Mesendoderm (in vitro differentiated cells): ENCODE measurements around the gene DNAJC13.

Source experiments
- DNase-seq: peaks from one replicate; pipeline ENCODE4 v3.0.0; 2013
- H2AK5ac ChIP-seq: 2 replicates; pipeline ENCODE4 v1.6.1; 2013; ENCODE audit warnings: low read length, inconsistent platforms
- H2BK120ac ChIP-seq: 2 replicates; pipeline ENCODE4 v1.6.1; 2013; ENCODE audit warnings: low read depth, mild to moderate bottlenecking, low read length, moderate library complexity, mixed read lengths
- H2BK15ac ChIP-seq: replicated peaks from 2 replicates; pipeline ENCODE4 v1.6.1; 2013; ENCODE audit warnings: low read depth, mild to moderate bottlenecking, moderate library complexity
- H2BK5ac ChIP-seq: 2 replicates; pipeline ENCODE4 v1.6.1; 2013; ENCODE audit warnings: low read length, inconsistent platforms
- H3K18ac ChIP-seq: 2 replicates; pipeline ENCODE4 v1.6.1; 2013; ENCODE audit warnings: mild to moderate bottlenecking, low read length, mixed read lengths
- H3K23ac ChIP-seq: one replicate; pipeline ENCODE4 v1.6.1; 2013; ENCODE audit warnings: low read length
- H3K27ac ChIP-seq: 2 replicates; pipeline ENCODE4 v1.5.1; 2013; ENCODE audit warnings: low read depth, mild to moderate bottlenecking, inconsistent platforms, low read length, moderate library complexity
- H3K27me3 ChIP-seq: 2 replicates; pipeline ENCODE4 v1.6.1; 2013; ENCODE audit warnings: low read length, control low read depth, mild to moderate bottlenecking, inconsistent platforms; ENCODE audit not compliant: insufficient read depth, poor library complexity
- H3K36me3 ChIP-seq: 2 replicates; pipeline ENCODE4 v1.6.1; 2013; ENCODE audit warnings: low read length, inconsistent platforms; ENCODE audit not compliant: control insufficient read depth, insufficient read depth
- H3K4ac ChIP-seq: one replicate; pipeline ENCODE4 v1.6.1; 2013; ENCODE audit warnings: low read depth, mild to moderate bottlenecking, low read length, moderate library complexity
- H3K4me1 ChIP-seq: 2 replicates; pipeline ENCODE4 v1.6.1; 2013; ENCODE audit warnings: low read depth, low read length, inconsistent platforms; ENCODE audit not compliant: control insufficient read depth
- H3K4me2 ChIP-seq: 2 replicates; pipeline ENCODE4 v1.6.1; 2013; ENCODE audit warnings: low read length
- H3K4me3 ChIP-seq: 2 replicates; pipeline ENCODE4 v1.5.1; 2013; ENCODE audit warnings: mild to moderate bottlenecking, low read length
- H3K56ac ChIP-seq: one replicate; pipeline ENCODE4 v1.6.1; 2013; ENCODE audit warnings: low read length
- H3K79me1 ChIP-seq: 2 replicates; pipeline ENCODE4 v1.6.1; 2013; ENCODE audit warnings: low read length, inconsistent platforms
- H3K79me2 ChIP-seq: 2 replicates; pipeline ENCODE4 v1.6.1; 2013; ENCODE audit warnings: mild to moderate bottlenecking, low read length; ENCODE audit not compliant: control insufficient read depth, insufficient read depth
- H3K9ac ChIP-seq: 2 replicates; pipeline ENCODE4 v1.6.1; 2013; ENCODE audit warnings: low read length, inconsistent platforms
- H4K5ac ChIP-seq: one replicate; pipeline ENCODE4 v1.6.1; 2013; ENCODE audit warnings: low read length
- H4K8ac ChIP-seq: one replicate; pipeline ENCODE4 v1.6.1; 2013; ENCODE audit warnings: low read depth, mild to moderate bottlenecking, control low read depth, low read length, moderate library complexity
- WGBS: extraction: QIAGEN DNeasy Blood & Tissue Kit; methylation state at CpG from one replicate; pipeline ENCODE4 v1.1.7; 2013; ENCODE audit warnings: low lambda C conversion rate, missing lambda C conversion rate; ENCODE audit not compliant: insufficient coverage; ENCODE audit errors: extremely low coverage; 5-methylcytosine and 5-hydroxymethylcytosine counted together

Gene DNAJC13

GRCh38 chr3:132378846-132379245 lies 38.5 kb upstream of the DNAJC13 start:
- Histone ChIP-seq H3K4me3 (no peak overlapping the region), H3K79me2 (no peaks in the 10 kb centered on the region), H3K18ac (no peak overlapping the region), H3K56ac (no peak overlapping the region), H3K79me1 (no peaks in the 10 kb centered on the region), H4K8ac (no peak overlapping the region), H4K5ac (no peak overlapping the region), H2AK5ac (no peak overlapping the region), H3K4ac (no peak overlapping the region), H3K4me1 (no peaks in the 10 kb centered on the region), H3K9ac (no peak overlapping the region), H3K27ac (no peak overlapping the region), H3K36me3 (no peaks in the 10 kb centered on the region), H3K4me2 (no peak overlapping the region), H2BK120ac (no peak overlapping the region), H3K27me3 (no peaks in the 10 kb centered on the region), H3K23ac (no peak overlapping the region), H2BK15ac (no peak overlapping the region), H2BK5ac (no peak overlapping the region)
- WGBS = no CpG with 5 or more reads among the region's 2 CpGs
- no peak for DNase-seq

GRCh38 chr3:132380920-132381319 lies 36.4 kb upstream of the DNAJC13 start:
- no peaks in the 10 kb centered on the region for H3K27me3 ChIP-seq

GRCh38 chr3:132381348-132381944 lies 35.9 kb upstream of the DNAJC13 start:
- Histone ChIP-seq H2AK5ac (no peak overlapping the region), H4K8ac (no peak overlapping the region), H3K79me2 (no peaks in the 10 kb centered on the region), H4K5ac (no peak overlapping the region), H2BK15ac (no peak overlapping the region), H3K4me1 (no peaks in the 10 kb centered on the region), H2BK120ac (no peak overlapping the region), H3K9ac (no peak overlapping the region), H3K4me2 (no peak overlapping the region), H3K4ac (no peak overlapping the region), H2BK5ac (no peak overlapping the region), H3K79me1 (no peaks in the 10 kb centered on the region), H3K23ac (no peak overlapping the region), H3K18ac (no peak overlapping the region), H3K36me3 (no peaks in the 10 kb centered on the region), H3K27ac (no peak overlapping the region), H3K27me3 (no peaks in the 10 kb centered on the region), H3K56ac (peak overlapping the region; percentile 69), H3K4me3 (no peak overlapping the region)
- no peak for DNase-seq
- no CpG with 5 or more reads among the region's 14 CpGs for WGBS

More at GRCh38 chr3:132380920-132381319, 36.4 kb upstream of the DNAJC13 start:
- Histone ChIP-seq H3K27ac (no peak overlapping the region), H3K4me3 (no peak overlapping the region), H3K23ac (no peak overlapping the region), H3K4me2 (no peak overlapping the region), H2AK5ac (no peak overlapping the region), H3K56ac (no peak overlapping the region), H3K79me1 (no peaks in the 10 kb centered on the region), H3K18ac (no peak overlapping the region), H3K4ac (no peak overlapping the region), H3K4me1 (no peaks in the 10 kb centered on the region), H4K5ac (no peak overlapping the region), H2BK5ac (no peak overlapping the region), H2BK120ac (no peak overlapping the region), H3K79me2 (no peaks in the 10 kb centered on the region), H4K8ac (no peak overlapping the region), H3K36me3 (no peaks in the 10 kb centered on the region), H2BK15ac (no peak overlapping the region), H3K9ac (no peak overlapping the region)
- no peak for DNase-seq
- WGBS = no CpG with 5 or more reads among the region's 1 CpG

GRCh38 chr3:132382267-132382666 lies 35.0 kb upstream of the DNAJC13 start:
- Histone ChIP-seq H3K18ac (no peak overlapping the region), H2BK15ac (no peak overlapping the region), H3K4ac (no peak overlapping the region), H3K4me2 (no peak overlapping the region), H2BK5ac (no peak overlapping the region), H3K27me3 (no peaks in the 10 kb centered on the region), H3K23ac (no peak overlapping the region), H3K9ac (no peak overlapping the region), H2AK5ac (no peak overlapping the region), H3K79me1 (no peaks in the 10 kb centered on the region), H3K4me3 (no peak overlapping the region), H3K36me3 (no peaks in the 10 kb centered on the region), H4K5ac (no peak overlapping the region), H3K4me1 (no peaks in the 10 kb centered on the region), H3K27ac (no peak overlapping the region), H3K79me2 (no peaks in the 10 kb centered on the region), H4K8ac (no peak overlapping the region), H2BK120ac (no peak overlapping the region), H3K56ac (no peak overlapping the region)
- WGBS = no CpG with 5 or more reads among the region's 4 CpGs
- peak; percentile 70 for DNase-seq

GRCh38 chr3:132382688-132383194 lies 34.6 kb upstream of the DNAJC13 start:
- Histone ChIP-seq H3K36me3 (no peaks in the 10 kb centered on the region), H3K79me2 (no peaks in the 10 kb centered on the region), H3K79me1 (no peaks in the 10 kb centered on the region), H3K4me1 (no peaks in the 10 kb centered on the region), H4K8ac (no peak overlapping the region), H3K9ac (no peak overlapping the region), H3K4me2 (no peak overlapping the region), H3K56ac (peak overlapping the region; percentile 25), H2AK5ac (no peak overlapping the region), H2BK5ac (no peak overlapping the region), H3K27me3 (no peaks in the 10 kb centered on the region), H3K4ac (no peak overlapping the region), H2BK15ac (no peak overlapping the region), H3K27ac (no peak overlapping the region), H3K4me3 (no peak overlapping the region), H3K23ac (no peak overlapping the region), H4K5ac (no peak overlapping the region), H2BK120ac (no peak overlapping the region), H3K18ac (no peak overlapping the region)
- peak; percentile 37 for DNase-seq

- Histone ChIP-seq H3K79me2 (no peaks in the 10 kb centered on the region), H3K56ac (no peak overlapping the region), H4K5ac (no peak overlapping the region), H3K27ac (no peak overlapping the region), H3K9ac (no peak overlapping the region), H3K4me2 (no peak overlapping the region), H2BK120ac (no peak overlapping the region), H3K27me3 (no peaks in the 10 kb centered on the region), H3K4me1 (no peaks in the 10 kb centered on the region), H3K18ac (no peak overlapping the region), H3K4me3 (no peak overlapping the region), H3K4ac (no peak overlapping the region), H3K23ac (no peak overlapping the region), H2AK5ac (no peak overlapping the region), H3K36me3 (no peaks in the 10 kb centered on the region), H4K8ac (no peak overlapping the region), H3K79me1 (no peaks in the 10 kb centered on the region), H2BK5ac (no peak overlapping the region), H2BK15ac (no peak overlapping the region)
- WGBS = no CpG with 5 or more reads among the region's 8 CpGs
- DNase-seq = no peak
Observed at GRCh38 chr3:132386259-132386658, 31.0 kb upstream of the DNAJC13 start.
